Type B pancreatic cell (in vitro differentiated cells): ENCODE data around the gene PADI1. TPM values are rescaled to one million over a fixed set of nuclear protein-coding genes. Genes with fewer than 3 reads are reported as not detected.

ENCODE experiments used
- DNase-seq: peaks from one replicate; pipeline ENCODE4 v3.0.0; 2021; ENCODE audit warnings: mixed read lengths; ENCODE audit not compliant: unreplicated experiment; ENCODE audit errors: extremely low spot score
- H3K27ac Mint-ChIP-seq: 2 replicates; pipeline ENCODE4 v1.8.0; 2021; ENCODE audit warnings: mild to moderate bottlenecking, mixed read lengths
- H3K27me3 Mint-ChIP-seq: 2 replicates; pipeline ENCODE4 v1.8.0; 2021; ENCODE audit warnings: mixed read lengths
- H3K36me3 Mint-ChIP-seq: 2 replicates; pipeline ENCODE4 v1.8.0; 2021; ENCODE audit warnings: mixed read lengths
- H3K4me1 Mint-ChIP-seq: one replicate; pipeline ENCODE4 v1.8.0; 2021; ENCODE audit warnings: mixed read lengths; ENCODE audit not compliant: unreplicated experiment
- H3K4me3 Mint-ChIP-seq: 2 replicates; pipeline ENCODE4 v1.8.0; 2021; ENCODE audit warnings: mild to moderate bottlenecking, mixed read lengths
- H3K9me3 Mint-ChIP-seq: 2 replicates; pipeline ENCODE4 v1.8.0; 2021; ENCODE audit warnings: mixed read lengths
- total RNA-seq: library from RNA; stranded (reverse); gene quantifications from 2 replicates; pipeline ENCODE4 v1.2.1, GENCODE V29; 2021; ENCODE audit warnings: low replicate concordance
- TF ChIP-seq, protein P1 (sequence below): fragments of 200-600 bp; sonication (generic); conservative IDR thresholded peaks from 2 replicates; pipeline ENCODE4 v1.5.0; 2021; ENCODE audit warnings: antibody characterized with exemption, mild to moderate bottlenecking

Gene PADI1
- total RNA-seq, 1 donor from 2014 or later = 21.2 TPM

DNA sequence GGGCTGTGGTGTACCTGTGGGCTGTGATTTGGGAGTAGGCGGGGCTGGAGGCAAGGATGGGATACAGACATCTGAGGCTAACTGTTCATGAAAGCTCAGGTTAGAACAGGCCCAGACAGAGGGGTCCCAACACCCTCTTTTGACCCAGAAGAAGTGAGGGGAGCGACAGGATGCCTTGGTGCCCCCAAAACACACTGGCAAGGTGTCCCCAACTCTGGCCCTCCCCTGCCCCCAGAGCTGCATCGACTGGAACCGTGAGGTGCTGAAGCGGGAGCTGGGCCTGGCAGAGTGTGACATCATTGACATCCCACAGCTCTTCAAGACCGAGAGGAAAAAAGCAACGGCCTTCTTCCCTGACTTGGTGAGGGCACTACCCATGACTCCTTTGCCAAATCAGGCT is 75.5 kb downstream of the PADI1 start:
- H3K27me3 Mint-ChIP-seq = peaks cover 20% of the 10 kb centered on the region
- no peak for DNase-seq
- TF ChIP-seq, protein P1, sequence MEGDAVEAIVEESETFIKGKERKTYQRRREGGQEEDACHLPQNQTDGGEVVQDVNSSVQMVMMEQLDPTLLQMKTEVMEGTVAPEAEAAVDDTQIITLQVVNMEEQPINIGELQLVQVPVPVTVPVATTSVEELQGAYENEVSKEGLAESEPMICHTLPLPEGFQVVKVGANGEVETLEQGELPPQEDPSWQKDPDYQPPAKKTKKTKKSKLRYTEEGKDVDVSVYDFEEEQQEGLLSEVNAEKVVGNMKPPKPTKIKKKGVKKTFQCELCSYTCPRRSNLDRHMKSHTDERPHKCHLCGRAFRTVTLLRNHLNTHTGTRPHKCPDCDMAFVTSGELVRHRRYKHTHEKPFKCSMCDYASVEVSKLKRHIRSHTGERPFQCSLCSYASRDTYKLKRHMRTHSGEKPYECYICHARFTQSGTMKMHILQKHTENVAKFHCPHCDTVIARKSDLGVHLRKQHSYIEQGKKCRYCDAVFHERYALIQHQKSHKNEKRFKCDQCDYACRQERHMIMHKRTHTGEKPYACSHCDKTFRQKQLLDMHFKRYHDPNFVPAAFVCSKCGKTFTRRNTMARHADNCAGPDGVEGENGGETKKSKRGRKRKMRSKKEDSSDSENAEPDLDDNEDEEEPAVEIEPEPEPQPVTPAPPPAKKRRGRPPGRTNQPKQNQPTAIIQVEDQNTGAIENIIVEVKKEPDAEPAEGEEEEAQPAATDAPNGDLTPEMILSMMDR = no peak
- H3K4me3 Mint-ChIP-seq = no peak overlapping the region
- peaks cover 5% of the 10 kb centered on the region for H3K4me1 Mint-ChIP-seq
- H3K27ac Mint-ChIP-seq = no peak overlapping the region
- no peaks in the 10 kb centered on the region for H3K9me3 Mint-ChIP-seq
- no peaks in the 10 kb centered on the region for H3K36me3 Mint-ChIP-seq

DNA sequence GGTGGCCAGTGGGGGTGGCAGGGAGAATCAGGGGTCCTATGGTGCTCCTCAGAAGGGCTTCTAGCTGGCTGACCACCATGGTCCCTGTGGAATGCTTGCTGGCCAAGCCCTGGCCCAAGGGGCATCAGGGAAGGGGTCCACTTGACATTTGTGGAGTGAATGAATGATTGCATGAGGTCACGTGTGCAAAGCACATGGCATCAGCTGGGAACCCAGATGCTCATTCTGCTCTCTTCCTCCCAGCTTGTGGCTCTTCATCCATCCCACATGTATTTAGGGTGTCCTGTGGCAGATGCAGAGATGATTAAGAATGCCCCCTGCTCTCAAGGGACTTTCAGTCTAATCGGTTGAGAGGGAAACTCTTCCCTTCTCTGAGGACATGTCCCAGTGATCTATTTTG is 76.0 kb downstream of the PADI1 start:
- TF ChIP-seq, protein P1 = no peak
- DNase-seq = no peak
- Mint-ChIP-seq H3K4me1 (peaks cover 5% of the 10 kb centered on the region), H3K27me3 (peaks cover 19% of the 10 kb centered on the region), H3K4me3 (no peak overlapping the region), H3K27ac (no peak overlapping the region), H3K9me3 (no peaks in the 10 kb centered on the region), H3K36me3 (no peaks in the 10 kb centered on the region)

DNA sequence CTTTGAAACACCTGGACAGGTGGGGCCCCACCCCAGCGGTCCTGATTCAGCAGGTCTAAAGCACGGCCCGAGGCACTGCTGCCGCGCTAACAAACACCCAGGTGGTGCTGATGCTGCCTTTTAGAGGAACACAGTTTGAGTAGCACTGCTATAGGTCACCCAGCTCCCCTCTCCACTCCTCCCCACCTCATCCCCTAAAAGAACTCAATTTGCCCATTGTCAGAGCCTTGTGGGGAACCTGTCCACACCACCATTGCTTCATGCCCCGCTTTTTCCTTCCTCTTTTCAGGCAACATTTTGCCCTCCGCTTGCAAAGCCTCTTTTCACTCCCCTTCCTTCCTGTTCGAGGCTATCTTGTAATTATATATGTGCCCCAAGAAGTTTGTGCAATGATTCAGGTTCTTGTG is 76.8 kb downstream of the PADI1 start:
- no peak overlapping the region for H3K27ac Mint-ChIP-seq
- no peak for DNase-seq
- TF ChIP-seq, protein P1 = no peak
- H3K4me1 Mint-ChIP-seq = peaks cover 5% of the 10 kb centered on the region
- no peaks in the 10 kb centered on the region for H3K9me3 Mint-ChIP-seq
- H3K27me3 Mint-ChIP-seq = peaks cover 20% of the 10 kb centered on the region
- H3K4me3 Mint-ChIP-seq = no peak overlapping the region
- no peaks in the 10 kb centered on the region for H3K36me3 Mint-ChIP-seq

DNA sequence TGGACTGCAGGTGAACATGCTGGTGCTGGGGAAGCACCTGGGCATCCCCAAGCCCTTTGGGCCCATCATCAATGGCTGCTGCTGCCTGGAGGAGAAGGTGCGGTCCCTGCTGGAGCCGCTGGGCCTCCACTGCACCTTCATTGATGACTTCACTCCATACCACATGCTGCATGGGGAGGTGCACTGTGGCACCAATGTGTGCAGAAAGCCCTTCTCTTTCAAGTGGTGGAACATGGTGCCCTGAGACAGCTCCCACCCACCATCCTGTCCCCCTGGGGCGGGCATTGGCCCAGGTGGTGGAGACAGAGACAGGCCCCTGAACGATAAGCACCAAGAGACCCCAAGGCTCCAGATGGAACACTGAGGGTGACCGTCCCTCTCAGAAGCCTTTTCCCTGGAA is 77.9 kb downstream of the PADI1 start:
- Mint-ChIP-seq H3K4me3 (no peak overlapping the region), H3K9me3 (no peaks in the 10 kb centered on the region), H3K36me3 (no peaks in the 10 kb centered on the region), H3K27ac (no peak overlapping the region), H3K27me3 (peaks cover 20% of the 10 kb centered on the region), H3K4me1 (peaks cover 5% of the 10 kb centered on the region)
- TF ChIP-seq, protein P1 = no peak
- no peak for DNase-seq

DNA sequence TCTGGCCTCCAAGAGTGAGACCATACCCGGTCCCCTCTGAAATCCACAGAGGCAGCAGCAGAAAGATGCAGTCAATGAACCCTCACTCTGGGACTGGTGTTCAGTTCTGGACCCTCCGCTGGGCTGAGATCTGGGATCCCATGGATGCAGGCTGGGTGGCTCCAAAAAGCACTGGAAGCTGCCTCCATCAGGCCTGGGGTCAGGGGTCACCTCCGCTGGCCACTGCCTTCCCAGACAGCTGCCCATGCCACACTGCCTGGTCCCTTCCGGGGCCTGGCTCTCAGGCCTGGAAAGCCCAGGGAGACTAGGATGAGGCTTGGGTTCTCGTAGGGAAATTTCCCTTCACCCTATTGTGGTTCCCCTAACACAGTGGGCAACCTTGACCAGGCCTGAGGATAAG is 81.7 kb downstream of the PADI1 start:
- peaks cover 6% of the 10 kb centered on the region for H3K4me1 Mint-ChIP-seq
- no peak overlapping the region for H3K27ac Mint-ChIP-seq
- TF ChIP-seq, protein P1 = no peak
- H3K9me3 Mint-ChIP-seq = no peaks in the 10 kb centered on the region
- DNase-seq = no peak
- H3K27me3 Mint-ChIP-seq = peaks cover 20% of the 10 kb centered on the region
- H3K36me3 Mint-ChIP-seq = no peaks in the 10 kb centered on the region
- H3K4me3 Mint-ChIP-seq = no peak overlapping the region
